ENCODE results near the gene SENP5.

The SENP5 gene

DNA sequence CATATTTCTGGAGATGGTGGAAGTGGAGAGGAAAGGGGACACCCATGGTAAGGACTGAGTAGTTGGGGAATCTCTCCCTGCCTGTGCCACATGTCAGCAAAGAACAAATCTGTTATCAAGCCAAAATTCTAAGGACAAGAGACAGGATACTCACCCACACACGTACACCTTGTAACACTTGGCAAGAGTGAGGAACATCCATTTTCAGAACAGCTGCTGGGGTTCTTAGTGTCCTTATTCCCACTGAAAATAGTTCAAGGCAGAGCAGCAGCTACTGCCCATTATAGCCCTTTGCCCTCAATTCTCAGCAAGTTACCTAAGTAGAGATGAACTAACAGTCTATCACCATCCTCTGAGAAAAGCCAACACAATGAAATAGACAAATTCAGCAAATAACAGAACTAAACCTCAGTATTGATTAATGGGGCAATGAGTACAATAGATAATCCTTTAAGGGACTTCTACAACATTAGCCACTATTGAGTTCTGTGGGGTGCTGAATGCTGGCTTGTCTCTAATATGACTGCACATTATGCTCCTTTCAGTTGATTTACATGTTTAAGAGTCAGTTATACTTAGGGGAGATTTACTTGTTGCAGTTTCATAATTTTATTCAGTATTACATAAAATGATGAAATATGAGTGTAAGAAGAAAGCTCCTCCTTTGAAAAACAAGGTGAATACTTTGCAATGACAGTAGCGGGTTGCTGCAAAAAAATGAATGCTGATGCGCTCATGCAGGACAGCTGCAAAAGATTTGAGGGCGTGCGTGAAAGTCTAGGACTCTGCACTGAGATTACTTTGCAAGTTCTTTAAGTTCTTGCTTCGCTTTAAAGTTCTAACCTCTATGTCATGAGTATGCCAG, 22.4 kb downstream of the SENP5 start:
- no peak for DNase-seq (ENCODE audit: low read depth, low spot score)

DNA sequence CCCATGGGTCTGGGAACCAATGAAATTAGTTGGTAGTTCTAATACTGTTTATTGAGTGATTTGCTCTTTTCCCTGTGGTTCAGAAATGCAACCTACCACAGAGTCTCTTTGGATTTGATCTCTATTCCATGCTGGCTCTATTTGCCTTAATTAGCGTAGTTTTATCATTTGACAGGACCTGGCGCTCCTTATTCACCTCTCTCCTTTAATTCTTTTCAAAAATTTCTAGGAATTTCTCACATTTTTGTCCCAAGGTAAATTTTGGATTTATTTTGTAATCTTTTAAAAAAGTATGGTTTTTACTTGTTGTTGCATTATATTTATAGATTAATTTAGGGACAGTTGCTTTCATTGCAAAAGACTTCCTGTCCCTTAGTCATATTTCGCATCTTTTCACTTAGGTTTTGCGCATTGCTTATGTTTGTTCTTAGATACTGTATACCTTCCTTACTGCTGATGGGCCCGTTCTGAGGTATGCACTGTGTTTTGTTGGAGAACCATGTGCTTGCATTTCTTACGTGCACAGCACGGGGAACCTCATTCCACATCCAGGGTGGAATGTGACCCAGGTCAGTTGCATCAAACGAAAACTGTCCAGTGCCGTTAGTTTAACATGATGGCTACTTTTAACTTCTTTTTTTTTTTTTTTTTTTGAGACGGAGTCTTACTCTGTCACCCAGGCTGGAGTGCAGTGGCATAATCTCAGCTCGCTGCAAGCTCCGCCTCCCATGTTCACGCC, 27.0 kb downstream of the SENP5 start:
- DNase-seq (ENCODE audit: low read depth, low spot score): no peak

DNA sequence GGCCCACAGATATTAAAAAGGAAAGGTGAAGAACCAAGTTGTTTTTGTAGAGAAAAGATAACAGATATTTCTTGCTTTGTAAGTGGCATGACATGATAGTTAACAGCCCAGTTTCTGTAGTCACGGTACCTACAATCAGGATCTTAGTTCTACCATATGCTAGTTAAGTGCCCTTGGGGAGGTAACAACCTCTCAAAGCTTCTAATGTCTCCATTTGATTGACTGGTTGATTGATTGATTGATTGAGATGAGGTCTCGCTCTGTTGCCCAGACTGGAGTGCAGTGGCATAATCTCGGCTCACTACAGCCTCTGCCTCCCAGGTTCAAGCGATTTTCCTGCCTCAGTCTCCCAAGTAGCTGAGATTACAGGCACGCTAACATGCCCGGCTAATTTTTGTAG, 28.5 kb downstream of the SENP5 start:
- DNase-seq (ENCODE audit: low read depth, low spot score): no peak

DNA sequence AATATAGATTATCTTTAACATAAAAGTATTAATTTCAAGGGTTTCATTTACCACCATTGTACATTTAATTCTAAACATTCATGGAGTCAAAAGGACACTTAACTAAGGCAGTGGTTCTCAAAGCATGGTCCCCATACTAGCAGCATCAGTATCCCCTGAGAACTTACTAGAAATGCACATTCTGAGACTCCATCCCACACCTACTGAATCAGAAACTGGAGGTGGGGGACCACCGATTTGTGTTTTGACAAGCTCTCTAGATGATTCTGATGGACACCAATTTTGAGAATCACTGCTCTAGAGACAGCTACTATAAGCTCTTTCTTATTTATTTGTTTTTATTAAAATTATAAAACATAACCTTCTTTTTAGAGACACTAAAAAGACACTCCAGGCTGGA, 34.0 kb downstream of the SENP5 start:
- DNase-seq (ENCODE audit: low read depth, low spot score): no peak

DNA sequence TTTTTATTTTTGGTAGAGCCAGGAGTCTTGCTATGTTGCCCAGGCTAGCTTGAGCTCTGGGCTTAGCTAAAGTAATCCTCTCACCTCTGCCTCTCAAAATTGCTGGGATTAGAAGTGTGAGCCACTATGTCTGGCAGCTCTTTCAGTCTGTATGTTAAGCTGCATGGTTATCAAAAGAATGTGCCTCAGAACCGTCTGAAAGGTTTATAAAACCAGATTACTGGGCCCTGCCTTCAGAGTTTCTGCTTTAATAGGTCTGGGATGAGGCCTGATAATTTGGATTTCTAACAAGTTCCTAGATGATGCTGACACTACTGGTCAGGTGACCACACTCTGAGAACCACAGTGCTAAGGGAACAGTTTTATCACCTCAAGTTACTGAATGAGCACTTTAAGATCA, 34.6 kb downstream of the SENP5 start:
- DNase-seq (ENCODE audit: low read depth, low spot score): no peak

DNA sequence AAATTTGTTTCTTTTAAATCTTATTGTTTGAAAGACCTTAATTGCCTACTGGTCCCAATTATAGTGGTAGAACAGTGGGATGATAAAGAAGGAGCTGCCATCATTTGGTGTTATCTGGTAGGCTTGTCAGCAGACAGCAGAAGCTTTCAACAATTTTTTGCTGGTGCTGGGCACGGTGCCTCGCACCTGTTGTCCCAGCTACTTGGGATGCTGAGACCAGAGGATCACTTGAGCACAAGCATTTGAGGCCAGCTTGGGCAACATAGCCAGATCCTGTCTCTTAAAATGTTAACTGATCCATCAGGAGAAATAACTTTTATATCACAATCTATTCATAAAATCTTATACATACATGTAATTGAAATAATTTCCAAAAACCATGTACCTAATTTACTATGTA, 36.0 kb downstream of the SENP5 start:
- no peak for DNase-seq (ENCODE audit: low read depth, low spot score)

DNA sequence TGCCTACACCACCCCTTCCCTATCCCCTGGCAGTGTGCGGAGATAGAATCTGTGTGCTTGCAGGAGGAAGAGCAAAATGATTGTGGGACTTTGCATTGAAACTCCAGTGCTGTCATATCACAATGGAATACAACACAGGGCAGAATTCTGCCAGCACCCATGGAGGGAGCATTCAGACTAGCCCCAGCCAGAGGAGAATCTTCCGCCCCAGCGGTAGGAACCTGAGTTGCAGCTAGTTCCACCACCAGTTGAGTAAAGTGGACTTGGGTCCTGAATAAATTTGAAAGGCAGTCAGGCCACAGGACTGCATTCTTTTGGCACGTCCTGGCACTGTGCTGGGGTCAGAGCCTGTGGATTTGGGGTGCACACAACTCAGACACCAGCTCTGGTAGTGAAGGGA, 47.1 kb downstream of the SENP5 start:
- DNase-seq (ENCODE audit: low read depth, low spot score): no peak

DNA sequence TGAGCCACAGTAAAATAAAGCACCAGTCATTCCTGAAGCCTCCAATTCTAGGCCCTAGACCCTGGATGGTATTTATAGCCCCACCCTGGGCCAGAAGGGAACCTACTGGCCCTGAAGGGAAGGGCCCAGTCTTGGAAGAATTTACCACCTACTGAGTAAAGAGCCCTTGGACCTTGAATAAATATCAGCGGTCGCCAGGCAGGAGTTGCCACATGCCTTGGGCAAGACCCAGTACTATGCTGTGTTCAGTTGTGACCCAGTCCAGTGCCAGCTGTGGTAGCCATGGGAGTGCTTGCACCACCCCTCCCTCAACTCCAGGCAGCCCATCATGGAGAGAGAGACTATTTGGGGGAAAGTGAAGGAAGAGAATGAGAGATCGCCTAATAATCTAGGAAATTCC, 47.7 kb downstream of the SENP5 start:
- no peak for DNase-seq (ENCODE audit: low read depth, low spot score)

DNA sequence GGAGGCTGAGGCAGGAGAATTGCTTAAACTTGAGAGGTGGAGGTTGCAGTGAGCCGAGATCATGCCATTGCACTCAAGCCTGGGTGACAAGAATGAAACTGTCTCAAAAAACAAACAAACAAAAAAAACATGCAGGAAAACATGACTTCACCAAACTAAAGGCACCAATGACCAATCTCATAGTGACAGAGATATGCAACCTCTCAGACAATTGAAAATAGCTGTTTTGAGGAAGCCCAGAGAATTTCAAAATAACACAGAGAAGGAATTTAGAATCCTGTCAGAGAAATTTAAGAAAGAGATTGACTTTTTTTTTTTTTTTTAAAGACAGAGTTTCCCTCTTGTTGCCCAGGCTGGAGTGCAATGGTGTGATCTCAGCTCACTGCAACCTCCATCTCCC, 48.5 kb downstream of the SENP5 start:
- no peak for DNase-seq (ENCODE audit: low read depth, low spot score)

DNA sequence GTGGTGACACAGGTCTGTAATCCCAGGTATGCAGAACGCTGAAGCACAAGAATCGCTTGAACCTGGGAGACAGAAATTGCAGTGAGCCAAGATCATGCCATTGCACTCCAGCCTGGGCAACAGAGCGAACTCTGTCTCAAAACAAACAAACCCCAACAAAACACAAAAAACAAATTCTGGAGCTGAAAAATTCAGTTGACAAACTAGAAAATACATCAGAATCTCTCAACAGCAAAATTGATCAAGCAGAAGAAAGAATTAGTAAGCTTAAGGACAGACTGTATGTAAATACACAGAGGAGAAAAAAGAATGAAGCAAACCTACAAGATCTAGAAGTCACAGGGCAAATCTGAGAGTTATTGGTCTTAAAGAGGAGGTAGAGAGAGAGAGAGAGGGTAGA, 49.3 kb downstream of the SENP5 start:
- no peak for DNase-seq (ENCODE audit: low read depth, low spot score)

DNA sequence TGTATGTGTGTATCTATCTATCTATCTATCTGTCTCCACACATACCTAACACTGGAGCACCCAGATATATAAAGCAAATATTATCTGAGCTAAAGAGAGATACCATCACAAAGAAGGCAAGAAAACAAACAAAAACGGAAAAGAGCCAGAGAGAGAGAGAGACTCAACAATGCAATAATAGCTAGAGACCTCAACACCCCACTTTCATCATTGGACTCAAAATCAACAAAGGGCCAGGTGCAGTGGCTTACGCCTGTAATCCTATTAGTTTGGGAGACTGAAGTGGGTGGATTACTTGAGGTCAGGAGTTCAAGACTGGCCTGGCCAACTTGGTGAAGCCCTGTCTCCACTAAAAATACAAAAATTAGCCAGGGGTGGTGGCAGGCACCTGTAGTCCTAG, 51.2 kb downstream of the SENP5 start:
- no peak for DNase-seq (ENCODE audit: low read depth, low spot score)

DNA sequence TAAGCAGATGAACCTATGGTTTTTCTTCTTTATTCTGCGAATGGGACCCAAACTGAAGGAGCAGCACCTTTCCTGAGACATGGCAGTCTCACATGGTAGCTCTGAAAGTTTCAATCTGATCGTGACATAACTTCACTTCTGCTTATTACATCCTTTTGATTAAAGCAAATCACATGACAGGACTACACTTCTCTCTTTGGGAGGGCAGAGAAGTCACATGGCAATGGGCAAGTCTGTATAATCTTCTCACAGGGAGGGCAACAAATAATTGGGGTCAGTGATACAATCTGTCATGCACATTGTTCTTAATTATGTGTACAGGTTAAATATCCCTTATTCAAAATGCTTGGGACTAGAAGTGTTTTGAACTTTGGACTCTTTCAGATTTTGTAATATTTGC, 53.0 kb downstream of the SENP5 start:
- DNase-seq (ENCODE audit: low read depth, low spot score): no peak

DNA sequence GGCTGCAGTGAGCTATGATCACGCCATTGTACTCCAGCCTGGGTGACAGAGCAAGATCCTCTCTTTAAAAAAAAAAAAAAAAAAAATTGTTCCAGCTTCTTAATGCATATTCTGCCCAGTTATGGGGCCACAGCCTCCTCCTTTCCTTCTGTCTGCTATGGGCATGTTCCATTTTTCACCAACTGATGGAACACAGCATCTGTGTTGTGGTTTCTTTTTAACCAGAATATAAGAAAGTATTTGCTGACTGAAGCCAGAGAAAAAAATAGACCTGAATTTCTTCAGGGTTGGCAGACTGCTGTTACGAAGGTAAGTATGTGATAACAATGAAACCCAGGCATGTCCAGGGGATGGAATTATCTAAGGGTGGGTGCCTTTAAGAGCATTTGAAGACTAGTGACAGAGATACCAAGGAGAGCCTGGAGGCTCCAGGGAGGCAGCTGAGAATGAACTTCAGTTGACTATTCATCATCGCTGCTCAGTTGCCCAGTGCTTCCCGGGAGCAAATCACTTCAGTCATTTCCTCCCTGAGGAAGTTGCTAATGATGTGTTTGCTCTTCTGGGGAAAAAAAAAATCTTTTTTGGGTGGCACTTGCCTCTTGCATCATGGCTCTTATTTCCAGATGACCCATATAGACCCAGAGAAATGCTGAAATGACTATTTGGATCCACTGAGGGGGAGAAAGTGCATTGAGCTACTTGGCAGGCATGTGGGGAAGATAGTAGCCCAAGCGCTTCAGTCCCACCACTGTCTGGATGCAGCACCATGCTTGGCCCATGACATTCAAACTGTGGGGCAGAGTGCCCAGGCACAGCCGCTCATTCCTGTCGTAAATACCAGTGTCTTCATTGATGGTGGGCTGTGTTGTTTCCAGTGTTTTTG, 60.1 kb downstream of the SENP5 start:
- DNase-seq (ENCODE audit: low read depth, low spot score): no peak

DNA sequence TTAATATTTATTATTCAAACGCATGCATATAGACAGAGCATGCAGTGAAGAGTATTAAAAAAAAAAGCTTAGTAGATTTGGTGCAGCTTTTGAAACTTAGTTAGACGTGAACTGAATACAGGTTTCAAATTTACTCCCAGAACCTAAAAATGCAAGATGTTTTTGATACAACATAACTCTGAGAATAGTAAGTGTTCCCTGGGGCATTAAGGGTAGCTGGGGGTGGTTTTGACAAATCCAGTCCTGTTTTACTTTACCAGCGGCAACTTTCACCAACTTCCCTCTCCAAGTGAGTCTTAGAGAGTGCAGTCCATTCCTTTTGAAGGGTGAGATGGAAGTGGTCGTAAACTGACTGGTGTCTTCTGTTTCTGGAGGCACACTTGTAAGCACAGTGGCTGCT, 63.4 kb downstream of the SENP5 start:
- no peak for DNase-seq (ENCODE audit: low read depth, low spot score)

DNA sequence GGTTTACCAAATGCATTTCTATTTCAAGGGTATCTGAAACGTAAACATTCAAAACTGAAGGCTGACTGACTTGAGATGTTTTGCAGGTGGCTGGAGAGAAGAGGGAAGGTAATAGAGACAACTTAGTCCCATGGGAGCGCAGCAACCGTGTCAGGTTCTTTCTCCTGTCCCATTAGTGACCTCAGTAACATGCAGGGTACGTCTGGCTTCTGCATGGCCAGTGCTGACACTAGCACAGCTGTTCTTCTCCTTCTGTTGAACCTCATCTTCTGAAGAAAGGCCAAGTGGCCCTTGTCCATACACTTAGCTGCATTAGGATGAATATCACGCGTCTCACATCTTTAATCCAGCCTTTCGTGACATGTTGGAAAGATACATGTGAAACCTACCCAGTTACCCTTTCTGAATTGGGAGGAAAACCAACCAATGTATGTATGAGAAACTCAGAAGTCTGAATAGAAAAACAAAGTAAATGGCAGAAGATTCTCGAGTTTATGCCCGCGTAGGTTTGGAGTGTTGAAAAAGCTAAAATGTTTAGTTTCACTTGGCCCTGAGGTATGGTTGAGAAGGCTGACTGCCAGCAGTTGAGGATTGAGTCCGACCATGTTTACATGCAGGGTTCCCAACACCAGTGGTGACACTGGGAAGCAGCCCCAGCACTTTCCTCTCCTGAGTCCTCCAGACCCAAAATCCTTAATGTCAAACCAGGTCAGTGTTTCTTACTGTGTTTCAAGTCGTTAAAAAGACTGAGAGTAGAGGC, 64.3 kb downstream of the SENP5 start:
- no peak for DNase-seq (ENCODE audit: low read depth, low spot score)

DNA sequence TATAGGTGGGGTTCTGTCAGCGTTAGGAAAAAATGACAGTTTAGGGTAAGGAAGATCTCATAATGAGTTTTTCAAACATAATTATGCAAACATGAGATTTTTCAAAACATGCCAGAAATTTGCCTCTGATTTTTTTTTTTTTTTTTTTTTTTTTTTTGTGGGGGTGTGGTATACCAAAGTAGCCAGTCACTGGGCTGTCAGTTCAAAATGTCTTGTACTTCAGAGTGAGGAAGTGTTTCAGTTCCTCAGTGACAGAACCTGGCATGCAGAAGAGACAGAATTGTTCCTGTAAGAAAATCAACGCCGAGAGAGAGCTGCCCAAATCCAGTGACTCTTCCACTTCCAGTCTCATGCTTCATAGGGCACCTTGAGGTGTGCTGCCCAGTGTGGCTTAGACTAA, 64.9 kb downstream of the SENP5 start:
- no peak for DNase-seq (ENCODE audit: low read depth, low spot score)

DNA sequence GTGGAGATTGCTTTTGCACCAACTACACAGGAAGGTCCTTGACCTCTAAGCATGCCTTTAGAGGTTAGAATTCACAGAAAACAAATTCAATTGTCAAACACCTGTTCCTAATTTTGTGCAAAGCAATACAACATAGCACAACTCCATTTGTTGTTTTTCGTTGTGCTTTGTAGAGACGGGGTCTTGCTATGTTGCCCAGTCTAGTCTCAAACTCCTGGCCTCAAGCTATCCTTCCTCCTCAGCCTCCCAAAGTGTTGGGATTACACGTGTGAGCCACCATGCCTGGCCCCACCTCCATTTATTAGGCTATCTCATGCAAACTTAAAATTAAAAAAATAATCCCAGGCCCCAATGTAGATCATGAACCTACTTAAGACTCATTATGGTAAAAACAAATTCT, 68.6 kb downstream of the SENP5 start:
- DNase-seq (ENCODE audit: low read depth, low spot score): no peak

DNA sequence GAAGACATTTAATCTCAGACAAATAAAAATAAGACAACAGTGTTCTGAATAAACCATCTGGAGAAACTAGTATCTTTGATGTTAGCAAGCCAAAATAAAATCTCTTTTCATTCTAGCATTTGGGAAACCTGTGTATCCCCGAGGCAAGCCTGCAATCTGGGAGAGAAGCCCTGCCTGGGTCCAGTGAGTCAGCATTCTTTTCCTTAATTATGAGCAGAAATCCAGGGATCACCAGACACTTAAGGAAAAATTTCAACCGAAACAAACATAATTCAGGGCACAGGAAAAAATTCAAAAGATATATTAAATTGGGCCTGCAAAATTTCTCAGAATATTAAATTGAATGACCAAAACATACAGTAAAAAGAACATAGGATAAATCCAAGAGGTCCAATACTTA, 70.4 kb downstream of the SENP5 start:
- no peak for DNase-seq (ENCODE audit: low read depth, low spot score)

DNA sequence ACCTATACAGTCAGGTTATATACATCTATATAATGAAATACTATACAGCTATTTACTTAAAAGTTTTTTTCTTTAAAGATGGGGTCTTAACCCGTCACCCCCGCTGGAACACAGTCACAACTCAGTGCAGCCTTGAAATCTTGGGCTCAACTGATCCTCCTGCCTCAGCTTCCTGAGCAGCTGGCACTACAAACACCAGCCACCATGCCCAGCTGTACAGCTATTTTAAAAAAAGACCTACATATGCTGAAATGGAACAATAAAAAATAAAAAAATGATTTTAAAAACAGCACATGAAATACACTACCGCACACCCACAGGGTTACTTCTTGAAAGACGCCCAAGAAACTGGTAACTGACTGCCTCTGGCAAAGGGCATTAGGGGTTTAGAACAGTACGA, 70.9 kb downstream of the SENP5 start:
- no peak for DNase-seq (ENCODE audit: low read depth, low spot score)

DNA sequence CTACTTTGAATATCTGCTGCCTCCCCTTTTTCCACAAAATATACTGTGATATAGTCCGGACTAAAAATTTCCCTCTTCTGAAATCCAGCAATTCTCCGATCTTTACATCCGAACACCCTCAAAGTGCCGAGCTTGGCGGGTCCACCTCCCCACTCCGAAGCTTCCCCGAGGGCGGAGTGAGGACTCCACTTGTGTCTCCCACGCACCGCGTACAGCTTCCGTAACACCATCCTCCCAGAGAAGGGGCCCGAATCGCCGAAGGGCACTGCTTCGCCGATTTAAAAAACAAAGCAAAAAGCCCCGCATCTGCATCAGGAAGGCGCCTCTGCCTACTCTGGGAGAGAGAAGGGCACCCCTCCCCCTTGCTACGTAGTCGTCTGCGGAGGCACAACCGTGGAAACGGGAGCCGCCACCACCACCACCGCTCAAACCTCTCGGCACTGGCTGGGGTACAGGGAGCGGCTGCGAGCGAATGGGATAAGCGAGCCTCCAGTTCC, 74.1 kb downstream of the SENP5 start:
- DNase-seq (ENCODE audit: low read depth, low spot score): peak; percentile 31

DNA sequence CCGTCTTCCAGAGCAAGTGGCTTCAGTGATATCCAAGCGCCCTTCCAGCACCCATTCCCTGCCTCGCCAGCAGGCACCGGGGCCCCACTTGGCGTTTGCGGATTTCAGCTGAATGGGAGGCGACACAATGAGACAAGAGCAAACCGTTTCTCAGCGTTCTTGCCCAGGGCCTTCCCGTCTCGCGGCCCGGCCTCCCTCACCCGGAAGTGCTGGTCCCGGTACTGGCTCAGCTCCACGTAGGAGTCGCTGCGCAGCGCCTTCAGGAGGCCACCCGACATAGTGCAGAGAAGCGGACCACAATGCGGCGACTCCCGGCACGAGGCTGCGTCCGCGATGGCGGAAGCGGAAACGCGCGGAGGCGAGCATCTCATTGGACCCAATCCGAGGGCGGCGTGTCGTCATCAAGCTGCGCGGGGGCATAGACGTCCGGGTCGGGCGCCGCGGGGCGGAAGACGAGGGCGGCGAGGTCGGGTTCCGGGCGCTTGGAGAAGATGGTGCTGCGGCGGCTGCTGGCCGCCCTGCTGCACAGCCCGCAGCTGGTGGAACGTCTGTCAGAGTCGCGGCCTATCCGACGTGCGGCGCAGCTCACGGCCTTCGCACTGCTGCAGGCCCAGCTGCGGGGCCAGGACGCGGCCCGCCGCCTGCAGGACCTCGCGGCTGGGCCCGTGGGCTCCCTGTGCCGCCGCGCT, 74.7 kb downstream of the SENP5 start, which contains the start of gene NCBP2:
TSS of gene NCBP2 (minus strand) at position 303 of the 689 bp plus-strand sequence. CDS start at position 278, 25 bp downstream.
- DNase-seq (ENCODE audit: low read depth, low spot score): peak; percentile 99
